GM19099 (cell line): ENCODE measurements around the gene TNFRSF25.

Experiments used
- POLR2A ChIP-seq: IDR thresholded peaks from 3 replicates; pipeline ENCODE4 v1.6.1; 2011; ENCODE audit warnings: low read depth; ENCODE audit not compliant: insufficient read length; ENCODE audit errors: extremely low read depth

The TNFRSF25 gene

DNA sequence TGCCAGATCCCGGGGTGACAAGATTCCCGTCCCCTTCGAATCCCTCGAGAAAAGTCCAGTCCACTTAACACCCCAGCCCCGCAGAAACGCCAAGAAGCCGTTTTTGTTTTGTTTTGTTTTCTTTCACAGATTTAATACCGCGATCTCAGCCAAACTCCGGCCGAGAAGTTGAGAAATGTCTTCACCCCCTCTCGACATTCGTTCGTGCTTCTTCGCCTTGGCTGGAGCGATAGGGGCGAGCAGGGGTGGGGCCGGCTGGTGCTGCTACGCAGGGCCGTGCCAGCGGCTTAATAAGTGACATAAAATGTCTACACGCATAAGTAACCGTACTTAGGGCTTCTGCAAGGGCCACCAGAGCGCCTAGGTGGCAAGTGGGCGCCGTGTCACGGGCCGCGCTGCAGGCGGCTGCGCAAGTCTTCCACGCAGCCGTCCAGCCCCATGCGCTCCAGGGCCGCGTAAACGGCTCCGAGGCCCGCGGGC is 4.9 kb downstream of the TNFRSF25 start:
- no peak for TF ChIP-seq POLR2A

DNA sequence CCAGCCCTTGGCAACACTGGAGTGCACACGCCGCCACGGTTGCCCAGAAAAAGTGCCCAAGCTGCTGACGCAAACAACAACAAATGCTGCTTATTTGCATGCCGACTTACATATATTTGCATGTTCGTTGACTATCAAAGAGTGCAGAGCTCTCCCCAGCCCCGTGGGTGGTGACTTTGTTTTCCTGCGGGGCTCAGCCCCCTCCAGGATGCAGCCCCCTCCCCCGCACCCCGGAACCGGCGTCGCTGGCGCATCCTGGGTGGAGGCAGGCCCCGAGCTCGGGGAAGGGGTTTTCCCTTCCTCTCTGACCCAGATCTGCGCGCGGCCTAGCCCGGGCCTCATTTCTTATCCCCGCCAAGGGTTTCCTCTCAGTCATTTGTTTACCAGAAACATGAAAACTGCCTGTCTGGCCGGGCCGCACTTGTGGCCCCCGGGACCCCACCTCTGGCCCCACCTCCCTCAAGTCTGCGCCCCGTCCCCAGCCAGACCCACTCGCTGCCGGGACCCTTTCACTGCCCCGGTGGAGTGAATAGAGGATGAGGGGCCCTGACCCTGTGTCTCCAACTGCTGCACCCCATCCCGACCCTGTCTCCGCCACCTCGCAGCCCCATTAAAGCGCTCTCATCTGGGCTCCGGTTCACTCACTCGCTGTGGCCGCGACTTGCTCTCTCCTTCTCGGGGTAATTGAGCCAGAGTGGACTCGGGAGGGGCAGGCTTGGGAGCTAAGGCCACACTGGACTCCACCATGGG is 5.5 kb downstream of the TNFRSF25 start:
- no peak for TF ChIP-seq POLR2A

DNA sequence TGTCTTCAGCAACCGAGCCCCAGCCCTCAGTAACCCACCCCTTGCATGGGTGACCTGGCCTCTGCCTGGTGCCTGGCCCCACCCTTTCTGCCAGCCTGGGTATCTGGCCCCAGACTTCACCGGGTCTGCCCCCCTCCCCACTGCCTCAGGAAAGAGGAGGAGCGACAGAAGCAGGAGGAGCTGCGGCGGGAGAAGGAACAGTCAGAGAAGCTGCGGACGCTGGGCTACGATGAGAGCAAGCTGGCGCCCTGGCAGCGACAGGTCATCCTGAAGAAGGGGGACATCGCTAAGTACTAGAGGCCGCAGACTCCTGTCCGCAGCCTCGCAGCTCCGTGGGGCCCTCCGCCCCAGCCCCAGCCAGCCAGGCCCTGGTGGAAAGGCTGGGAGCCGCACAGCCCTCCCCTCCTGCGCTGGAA is 6.1 kb downstream of the TNFRSF25 start:
- no peak for TF ChIP-seq POLR2A

DNA sequence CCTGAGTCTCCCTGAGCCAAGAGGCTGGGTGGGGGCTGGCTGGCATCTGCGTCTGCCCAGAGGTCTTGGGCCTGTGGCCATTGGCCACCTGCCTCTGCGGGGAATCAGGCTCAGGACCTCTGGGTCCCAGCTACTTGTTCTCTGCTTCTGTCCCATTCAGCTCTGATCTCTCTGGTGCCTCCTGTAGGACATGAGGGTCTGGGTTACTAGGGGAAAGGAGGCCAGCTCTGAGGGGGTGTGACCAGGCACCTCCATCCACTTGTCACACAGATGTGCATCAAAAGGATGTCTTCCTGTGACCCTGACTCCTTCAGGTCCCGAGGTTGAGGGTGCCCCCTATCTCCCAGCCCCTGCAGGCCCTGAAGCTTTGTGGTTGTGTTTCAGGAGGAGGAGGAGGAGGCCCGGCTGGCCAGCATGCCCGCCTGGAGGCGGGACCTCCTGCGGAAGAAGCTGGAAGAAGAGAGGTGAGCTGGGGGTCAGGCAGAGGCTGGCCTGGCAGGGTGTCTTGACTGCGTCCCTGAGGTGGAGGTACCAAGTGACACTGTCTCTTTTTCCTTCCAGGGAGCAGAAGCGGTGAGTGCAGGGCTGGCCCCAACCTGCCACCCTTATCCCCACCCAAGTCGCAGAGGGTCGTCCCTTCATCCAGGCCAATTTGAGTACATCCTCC is 9.0 kb downstream of the TNFRSF25 start:
- no peak for TF ChIP-seq POLR2A

DNA sequence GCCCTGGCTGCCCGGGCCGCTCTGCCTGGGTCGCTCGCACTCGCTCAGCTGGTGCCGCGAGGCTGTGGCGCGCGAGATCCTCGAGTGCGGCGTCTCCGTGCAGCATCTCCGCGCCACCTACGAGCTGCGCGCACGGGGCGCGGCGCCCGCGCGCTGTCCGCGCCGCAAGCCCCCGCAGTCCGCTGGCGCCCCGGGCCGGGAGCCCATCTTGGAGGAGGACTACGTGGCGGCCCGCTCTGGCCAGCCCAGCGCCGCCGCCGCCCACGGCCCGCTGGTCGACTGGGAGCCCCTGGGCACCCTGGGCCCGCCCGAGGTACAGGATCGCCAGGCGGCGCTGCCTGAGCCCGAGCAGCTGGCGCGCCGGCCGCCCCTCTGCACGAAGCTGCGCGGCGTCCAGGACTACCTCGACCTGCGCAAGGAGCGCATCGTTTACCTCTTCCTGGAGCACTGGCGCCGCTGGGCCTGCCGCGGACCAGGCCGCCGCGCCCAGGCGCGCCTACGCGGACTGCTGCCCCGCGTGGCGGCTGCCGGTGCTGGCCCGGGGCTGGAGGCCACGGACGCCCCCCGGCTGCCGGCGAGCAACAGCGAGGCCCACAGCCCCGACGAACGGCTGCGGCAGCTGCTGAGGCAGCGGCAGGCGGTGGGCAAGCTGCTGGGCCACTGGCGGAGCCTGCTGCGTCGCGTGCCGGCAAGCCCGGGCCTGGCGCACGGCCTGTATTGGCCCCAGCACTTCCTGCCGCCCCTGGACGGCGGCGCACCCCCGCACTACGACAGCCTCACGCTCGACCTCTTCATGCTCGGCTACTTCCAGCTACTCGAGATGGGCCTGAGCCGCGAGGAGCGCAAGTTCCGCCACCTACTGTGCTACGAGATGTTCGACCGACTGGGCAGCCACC is 10.9 kb downstream of the TNFRSF25 start:
- TF ChIP-seq POLR2A: no peak

DNA sequence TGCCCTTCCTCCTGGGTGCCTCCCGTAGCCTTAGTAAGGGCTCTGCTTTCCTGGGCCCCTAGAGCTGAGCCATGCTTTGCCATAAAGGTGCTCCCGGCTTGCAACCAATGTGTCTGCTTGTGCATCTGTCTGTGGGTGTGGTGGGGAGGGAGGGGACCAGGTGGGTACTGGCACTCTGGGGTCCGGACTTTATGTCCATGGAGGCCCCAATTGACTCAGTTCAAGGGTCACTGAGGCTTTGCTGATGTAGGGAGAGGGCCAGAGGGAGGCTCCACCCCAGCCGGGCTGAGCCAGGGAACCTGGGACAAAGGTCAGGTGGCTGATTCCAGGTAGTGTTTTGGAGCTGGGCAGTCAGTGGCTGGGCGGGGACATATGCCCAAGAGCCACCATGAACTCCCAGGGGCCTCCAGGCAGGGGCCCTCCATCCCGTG is 15.0 kb downstream of the TNFRSF25 start:
- no peak for TF ChIP-seq POLR2A

DNA sequence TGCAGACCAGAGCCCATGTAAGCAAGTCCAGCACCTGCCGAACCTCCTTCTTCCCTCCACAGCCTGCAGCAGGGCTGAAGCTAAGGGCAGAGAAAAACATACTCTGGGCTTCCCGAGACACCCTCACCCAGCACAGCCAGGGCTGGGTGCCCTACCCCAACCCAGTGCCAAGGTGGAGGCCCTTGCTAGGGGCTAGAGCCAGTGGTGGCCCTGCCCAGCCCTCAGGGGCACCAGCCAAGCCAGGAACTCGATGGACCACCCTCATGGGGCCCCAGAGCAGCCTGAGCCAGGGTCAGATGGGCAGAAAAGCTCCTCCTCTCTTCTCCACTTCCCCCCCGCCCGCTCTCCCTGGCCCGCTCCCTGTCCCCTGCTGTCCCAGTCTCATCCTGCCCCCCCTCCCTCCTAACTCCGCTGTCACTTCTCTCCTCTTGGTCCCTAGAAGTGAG is 15.9 kb downstream of the TNFRSF25 start:
- no peak for TF ChIP-seq POLR2A

DNA sequence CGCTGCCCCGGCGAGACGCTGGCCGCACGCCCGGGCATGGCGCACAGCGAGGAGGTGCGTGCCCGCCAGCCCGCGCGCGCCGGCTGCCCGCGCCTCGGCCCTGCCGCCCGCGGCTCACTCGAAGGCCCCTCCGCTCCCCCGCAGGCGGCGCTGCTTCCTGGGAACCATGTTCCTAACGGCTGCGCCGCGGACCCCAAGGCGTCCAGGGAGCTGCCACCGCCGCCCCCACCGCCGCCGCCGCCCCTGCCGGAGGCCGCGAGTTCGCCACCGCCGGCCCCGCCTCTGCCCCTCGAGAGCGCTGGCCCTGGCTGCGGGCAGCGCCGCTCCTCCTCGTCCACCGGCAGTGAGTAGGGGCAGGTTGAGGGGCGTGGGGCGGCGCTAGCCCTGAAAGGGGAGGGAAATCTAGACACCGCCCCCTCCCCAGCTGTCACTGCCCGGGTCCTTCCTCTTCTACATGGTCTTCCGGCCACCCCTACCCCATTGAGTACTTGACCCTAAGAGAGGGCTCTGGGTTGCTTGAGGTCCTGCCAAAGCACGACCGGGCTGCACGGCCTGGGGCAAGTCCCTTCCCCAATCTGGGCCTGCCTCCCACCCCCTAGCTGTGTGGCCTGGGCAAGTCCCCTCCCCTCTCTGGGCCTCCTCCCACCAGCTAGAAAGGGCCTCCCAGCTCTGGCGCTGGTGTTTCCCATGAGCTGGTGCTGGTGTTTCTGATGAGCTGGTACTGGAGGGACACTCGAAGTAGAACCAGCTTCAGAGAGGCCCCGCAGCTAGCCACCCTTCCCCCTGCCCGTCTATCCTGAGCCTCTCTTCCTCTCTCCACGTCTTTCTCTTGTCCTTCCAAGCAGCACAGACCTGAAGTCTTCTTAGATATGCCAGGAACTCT is 17.0 kb downstream of the TNFRSF25 start:
- TF ChIP-seq POLR2A: no peak

DNA sequence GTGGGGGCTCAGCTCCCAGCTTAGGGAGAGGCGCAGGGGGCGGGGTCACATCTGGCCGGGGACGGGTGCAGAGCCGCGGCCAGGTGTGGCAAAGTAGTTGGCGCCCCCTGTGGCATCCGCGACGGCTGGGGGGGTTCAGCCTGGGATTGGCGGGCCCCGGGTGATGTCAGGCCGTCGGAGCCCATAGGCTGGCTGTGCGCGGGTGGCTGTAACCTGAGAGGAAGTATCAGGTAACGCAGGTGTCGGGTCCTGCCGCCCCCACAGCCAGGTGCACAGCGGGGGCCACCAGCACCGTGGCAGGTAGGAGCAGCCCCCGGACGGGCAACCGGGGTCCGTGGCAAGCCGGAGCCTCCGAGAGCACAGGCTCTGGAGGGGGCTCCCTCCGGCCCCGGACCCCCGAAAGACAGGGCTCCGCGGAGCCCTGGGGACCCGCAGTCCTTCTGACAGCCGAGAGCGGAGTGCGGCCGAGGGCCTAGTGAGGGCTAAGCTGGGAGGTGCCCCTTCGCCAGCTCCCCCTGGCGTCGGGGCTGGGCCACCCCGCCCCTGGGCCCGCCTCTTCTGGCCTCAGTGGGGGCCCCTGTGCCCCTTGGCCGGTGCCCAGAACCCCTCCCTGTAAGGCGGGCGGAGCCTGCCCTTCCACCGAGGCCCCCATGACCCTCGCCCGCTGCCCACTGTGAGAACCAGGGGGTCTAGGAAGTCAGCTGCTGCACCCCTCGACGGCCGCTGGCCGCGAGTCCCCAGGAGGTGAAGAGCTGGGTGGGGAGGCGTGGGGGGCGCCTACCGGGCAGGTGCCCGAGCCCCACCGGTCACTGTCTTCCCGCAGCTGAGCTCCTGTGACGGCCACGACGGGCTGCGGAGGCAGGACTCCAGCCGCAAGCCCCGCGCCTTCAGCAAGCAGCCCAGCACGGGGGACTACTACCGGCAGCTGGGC is 17.9 kb downstream of the TNFRSF25 start:
- no peak for TF ChIP-seq POLR2A

DNA sequence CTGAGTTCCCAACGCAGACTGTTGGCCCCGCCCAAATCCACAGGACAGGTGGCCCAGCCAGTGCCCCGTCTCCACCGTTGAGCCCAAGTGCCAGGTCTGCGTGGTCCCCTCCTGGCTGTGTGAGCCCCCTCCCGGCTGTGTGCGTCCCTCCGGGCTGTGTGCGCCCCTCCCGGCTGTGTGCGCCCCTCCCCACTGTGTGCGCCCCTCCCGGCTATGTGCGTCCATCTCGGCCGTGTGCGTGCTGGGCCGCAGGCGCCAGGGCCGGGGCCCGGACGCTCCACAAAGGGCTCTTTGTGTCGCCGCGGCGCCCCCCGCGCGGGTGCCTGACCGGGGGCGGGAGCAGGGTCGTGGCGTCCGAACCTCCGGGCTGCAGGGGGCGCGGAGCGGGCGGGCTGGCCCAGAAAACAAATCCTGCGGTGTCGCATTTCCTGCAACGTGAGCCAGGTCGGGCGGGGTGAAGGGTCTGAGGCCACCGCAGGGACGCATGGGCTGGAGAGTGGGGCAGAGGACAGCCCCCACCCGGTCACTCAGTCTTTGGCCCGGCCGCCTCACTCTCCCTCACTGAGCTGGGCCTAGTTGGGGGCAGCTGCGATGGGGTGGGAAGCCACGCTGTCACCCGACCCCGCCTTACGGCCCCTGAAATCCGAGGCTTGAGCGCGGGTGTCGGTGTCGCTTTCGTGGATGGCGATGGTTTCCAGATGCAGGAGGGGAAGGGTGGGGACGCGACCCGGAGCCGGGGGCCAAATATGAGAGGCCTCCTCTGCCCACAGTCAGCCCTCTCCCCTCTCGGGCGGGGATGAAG is 18.8 kb downstream of the TNFRSF25 start:
- TF ChIP-seq POLR2A: no peak

DNA sequence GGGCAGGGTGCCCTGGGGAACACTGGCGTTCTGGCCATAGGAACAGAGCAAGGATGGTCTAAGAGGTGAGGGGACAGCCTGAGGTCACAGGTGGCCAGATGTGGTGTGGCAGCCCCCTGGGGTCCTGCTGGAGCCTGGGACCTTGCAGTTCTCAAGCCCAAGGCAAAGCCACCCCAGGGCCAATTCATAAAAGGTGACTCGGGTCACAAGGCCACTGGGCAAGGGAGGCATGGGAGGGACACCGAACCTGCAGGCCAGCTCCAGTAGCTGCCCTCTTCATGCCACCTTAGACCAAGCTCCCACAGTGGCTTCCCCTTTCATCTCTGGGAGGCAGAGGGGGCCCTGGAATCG is 19.3 kb downstream of the TNFRSF25 start:
- TF ChIP-seq POLR2A: no peak

DNA sequence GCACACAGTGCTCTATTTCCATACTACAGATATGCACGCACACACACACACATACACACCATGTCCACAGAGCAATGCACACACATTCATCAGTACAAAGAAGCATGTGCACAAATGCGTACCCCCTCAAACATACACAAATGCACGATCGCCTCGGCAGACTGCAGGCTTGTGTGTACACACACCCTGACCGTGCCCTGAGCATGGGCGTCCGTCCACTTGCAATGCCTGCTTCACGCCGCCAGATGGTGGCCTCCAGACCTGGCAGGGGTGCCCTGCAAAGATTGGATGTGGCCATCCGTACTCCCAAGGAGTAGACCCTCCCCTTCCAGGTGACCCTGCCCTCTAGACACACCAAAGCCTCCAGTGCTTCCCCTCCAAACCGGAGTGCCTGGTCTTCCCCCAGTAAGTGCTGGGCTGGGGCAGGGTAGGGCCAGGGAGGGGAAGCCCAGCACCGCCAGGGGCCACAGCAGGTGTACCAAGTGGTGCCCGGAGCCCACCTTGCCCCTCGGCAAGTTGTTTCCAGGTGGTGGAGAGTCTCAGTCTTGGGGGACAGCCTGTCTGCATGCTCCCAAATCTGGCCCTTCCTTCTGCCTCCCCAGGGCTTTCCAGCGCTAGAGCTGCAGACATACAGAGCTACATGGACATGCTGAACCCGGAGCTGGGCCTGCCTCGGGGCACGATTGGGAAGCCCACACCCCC is 20.8 kb downstream of the TNFRSF25 start:
- no peak for TF ChIP-seq POLR2A
